ENCODE measurements around the gene SLC22A17. TPM values are rescaled to one million over a fixed set of nuclear protein-coding genes. Genes with fewer than 3 reads are reported as not detected.

SLC22A17 gene
- total and polyA plus RNA-seq, 2 of the 4 experiments (the other 2 are of a cell fraction): 6.6 to 36.0 TPM

- no peaks in the 10 kb centered on the region for H3K79me1 ChIP-seq (ENCODE audit: low read depth in 1 of 2, low read length in 2 of 2)
- H3K23ac ChIP-seq (ENCODE audit: low read depth, low read length): no peak overlapping the region
Measured at GRCh38 chr14:23385244-23385641, 32.6 kb upstream of the SLC22A17 start.

More at GRCh38 chr14:23385244-23385641, 32.6 kb upstream of the SLC22A17 start:
- no peak overlapping the region for H2BK120ac ChIP-seq (ENCODE audit: low read depth, low read length)
- CTCF ChIA-PET: no interaction called here
- H2AK5ac ChIP-seq (ENCODE audit: low read depth, low read length): no peak overlapping the region
- dilution Hi-C loops (cut with HindIII; ENCODE audit: low sequenced_read_pairs, unreplicated experiment) (no loop called here), in situ Hi-C loops (cut with MboI; ENCODE audit: low sequenced_read_pairs) (no loop called here), intact Hi-C loops (cut with micrococcal nuclease) (no loop called here)
- H3K4me3 ChIP-seq (ENCODE audit: insufficient read depth, low read depth, low read length): no peak overlapping the region
- no peaks in the 10 kb centered on the region for H3K9me3 ChIP-seq (ENCODE audit: control insufficient read depth, insufficient read depth, low read length)
- no peak overlapping the region for H2AFZ ChIP-seq (replicated peaks; ENCODE audit: low read length, poor library complexity)
- H3K27me3 ChIP-seq (ENCODE audit: control insufficient read depth, insufficient read depth, low read length): peaks cover 44% of the 10 kb centered on the region
- H2BK15ac ChIP-seq (ENCODE audit: low read depth, low read length): no peak overlapping the region
- no peaks in the 10 kb centered on the region for H3K36me3 ChIP-seq (ENCODE audit: control insufficient read depth, insufficient read depth, low read length)
- no peak overlapping the region for H2AK9ac ChIP-seq (replicated peaks; ENCODE audit: low read depth, low read length, poor library complexity)
- no peak overlapping the region for H3K27ac ChIP-seq (ENCODE audit: insufficient read depth, low read length)
- H4K5ac ChIP-seq (ENCODE audit: low read depth, low read length): no peak overlapping the region
- no CpG with 5 or more reads among the region's 2 CpGs for WGBS, 2 experiments (ENCODE audit: extremely low coverage in 2 of 2, insufficient read length in 1 of 2)
- no peaks in the 10 kb centered on the region for H3K9me1 ChIP-seq (ENCODE audit: insufficient read depth, low read length)
- H3K4me1 ChIP-seq (ENCODE audit: control insufficient read depth, insufficient read depth, low read length): no peaks in the 10 kb centered on the region
- DNase-seq (no peak), ATAC-seq (ENCODE audit: low read depth) (no peak)
- no peaks in the 10 kb centered on the region for H4K20me1 ChIP-seq (ENCODE audit: insufficient read depth, low read length)
- H4K91ac ChIP-seq (ENCODE audit: insufficient read depth, low read depth, low read length): no peak overlapping the region
- no TSS peak for BruUV-seq (replicated peaks)
- no peak overlapping the region for H3K14ac ChIP-seq (replicated peaks; ENCODE audit: low read depth, low read length)
- H3K4ac ChIP-seq (ENCODE audit: low read depth, low read length): no peak overlapping the region
- no peak overlapping the region for H3K4me2 ChIP-seq (ENCODE audit: low read depth, low read length)
- POLR2A ChIA-PET (ENCODE audit: unreplicated experiment): no interaction called here
- no peak overlapping the region for H2BK20ac ChIP-seq (ENCODE audit: low read depth, low read length)
- H4K8ac ChIP-seq (ENCODE audit: low read depth in 2 of 2, low read length in 2 of 2): no peak overlapping the region
- TF ChIP-seq POLR2A (IDR thresholded peaks at IDR 0.05; ENCODE audit: low read depth, low read length) (no peak), USF2 (IDR thresholded peaks at IDR 0.05; ENCODE audit: low read depth, low read length) (no peak), CEBPB (IDR thresholded peaks at IDR 0.05; ENCODE audit: low read depth, low read length) (no peak), ELK1 (IDR thresholded peaks at IDR 0.05; ENCODE audit: borderline replicate concordance, low read depth, low read length) (no peak), RCOR1 (IDR thresholded peaks at IDR 0.05; ENCODE audit: insufficient replicate concordance, low read length) (no peak), MXI1 (IDR thresholded peaks at IDR 0.05; ENCODE audit: borderline replicate concordance, low read depth, low read length) (no peak), CTCF (conservative IDR thresholded peaks at IDR 0.05; ENCODE audit: low read depth, low read length) (no peak), BHLHE40 (IDR thresholded peaks at IDR 0.05; ENCODE audit: low read depth, low read length) (no peak), FOS (IDR thresholded peaks at IDR 0.05; ENCODE audit: low read depth, low read length) (no peak), NFE2L2 (IDR thresholded peaks at IDR 0.05; ENCODE audit: low read depth, low read length) (no peak), CHD1 (IDR thresholded peaks at IDR 0.05; ENCODE audit: low read depth, low read length) (no peak), SMC3 (IDR thresholded peaks at IDR 0.05; ENCODE audit: low read depth, low read length) (no peak), MAZ (IDR thresholded peaks at IDR 0.05; ENCODE audit: borderline replicate concordance, low read depth, low read length) (no peak), MAFK (IDR thresholded peaks at IDR 0.05; ENCODE audit: low read depth, low read length) (no peak), RFX5 (IDR thresholded peaks at IDR 0.05; ENCODE audit: low read depth, low read length) (no peak), RAD21 (IDR thresholded peaks at IDR 0.05; ENCODE audit: low read length) (no peak)
- H2BK5ac ChIP-seq (ENCODE audit: low read depth, low read length, poor library complexity, severe bottlenecking): no peak overlapping the region
- H3K18ac ChIP-seq (ENCODE audit: low read depth, low read length): no peak overlapping the region
- no peak overlapping the region for H3K9ac ChIP-seq (ENCODE audit: low read depth, low read length)
- no peak overlapping the region for H3K56ac ChIP-seq (ENCODE audit: extremely low read depth, insufficient read depth, low read length)
